ENCODE measurements around the gene TMEM205.

TMEM205 gene

GRCh38 chr19:11295665-11296245, 50.3 kb downstream of the TMEM205 start, which contains the start of gene TSPAN16:
Gene TSPAN16, plus strand, starts transcription at chr19:11296160. Its CDS starts 138 bp downstream, at chr19:11296298.
- no peak for ATAC-seq

GRCh38 chr19:11295180-11295579, 50.9 kb downstream of the TMEM205 start:
- ATAC-seq = no peak

GRCh38 chr19:11293433-11294389, 52.4 kb downstream of the TMEM205 start:
- peak; percentile 96 for ATAC-seq
